Cardiac septum (tissue), 1 donor: ENCODE data around the gene PPIA. TPM values are rescaled to one million over a fixed set of nuclear protein-coding genes. Genes with fewer than 3 reads are reported as not detected.
"Not testable (repeated sequence)": the region's sequence is repeated elsewhere in the genome, so short reads cannot be mapped to it uniquely, and the experiment has no call there.

Experiments used
- DNase-seq: peaks from one replicate; pipeline ENCODE4 v3.0.0-alpha.2; 2020; ENCODE audit warnings: low spot score
- intact Hi-C: fragments of 100-400 bp; cut with DNase I; formaldehyde crosslinking; loops from one replicate; pipeline ENCODE4 v1.14.0; 2022
- total RNA-seq: library from RNA; stranded (reverse); fragmentation: NEBNext Ultra II Directional; extraction: Animal tissue kit (Norgen Biotek cat#: 25700); gene quantifications from one replicate; pipeline ENCODE4 v1.2.1, GENCODE V29; 2021
- donor health status: DM: no; HTN: no; CAD: no.

Gene PPIA
- total RNA-seq, 1 donor from 2014 or later = 436 TPM

DNA sequence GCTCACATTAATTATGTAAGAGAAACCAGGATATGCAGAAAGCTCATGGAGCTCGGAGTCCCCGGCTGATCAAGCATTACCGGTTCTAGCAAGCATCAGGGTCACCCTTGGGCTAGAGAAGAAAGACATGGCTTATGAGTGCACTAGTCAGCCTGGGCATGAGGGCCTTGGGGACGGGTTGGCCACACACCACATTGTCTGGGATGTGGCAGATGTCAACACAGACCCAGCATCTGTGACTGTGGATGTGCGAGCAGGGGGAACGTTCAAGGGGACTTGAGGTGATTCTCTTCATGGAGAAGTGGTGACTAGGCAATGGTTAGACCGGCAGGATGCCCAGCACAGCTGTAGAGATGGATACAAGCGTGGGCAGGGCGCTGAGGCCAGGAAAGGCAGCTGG is 34.2 kb upstream of the PPIA start:
- no peak for DNase-seq

DNA sequence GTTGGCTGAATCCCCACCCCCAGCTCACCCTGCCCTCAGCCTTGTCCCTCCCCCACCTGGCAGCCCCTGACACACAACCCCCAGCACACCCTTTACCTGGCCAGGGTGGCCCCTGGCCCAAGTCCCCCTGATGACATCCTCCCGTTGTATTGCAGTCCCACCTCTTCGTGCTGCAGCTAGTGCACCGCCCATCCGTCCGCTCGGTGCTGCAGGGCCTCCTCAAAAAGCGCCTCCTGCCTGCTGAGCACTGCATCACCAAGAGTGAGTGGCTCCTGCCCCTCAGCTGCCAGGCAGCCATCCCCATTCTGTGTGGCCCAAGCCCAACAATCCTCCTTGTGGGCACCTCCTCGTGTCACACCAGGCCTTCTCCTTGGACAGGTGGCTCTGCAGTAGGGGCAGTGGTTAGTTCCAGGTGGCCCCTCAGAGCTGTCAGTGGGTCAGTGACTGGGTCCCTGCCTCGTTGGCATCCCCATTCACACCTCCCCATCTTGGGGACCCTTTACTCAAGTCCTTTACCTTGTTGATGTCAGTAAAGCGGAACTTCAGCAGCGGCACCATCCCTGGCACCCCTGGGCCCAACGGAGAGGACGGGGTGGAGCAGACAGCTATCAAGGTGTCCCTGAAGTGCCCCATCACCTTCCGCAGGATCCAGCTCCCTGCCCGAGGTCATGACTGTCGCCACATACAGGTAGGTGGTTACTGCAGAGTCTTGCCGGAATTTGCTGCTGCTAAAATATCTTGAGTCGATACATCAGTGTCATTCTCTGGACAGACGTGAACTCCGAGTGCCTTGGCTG is 33.6 kb upstream of the PPIA start:
- intact Hi-C loops = loop anchor here (5.0 kb wide), 1 partner anchor 34 kb away; the partner anchor contains the start of gene PPIA
- DNase-seq = no peak

More for the DNA sequence above, 34.2 kb upstream of the PPIA start:
- intact Hi-C loops = loop anchor here (5.0 kb wide), 1 partner anchor 35 kb away; the partner anchor contains the start of gene PPIA

- intact Hi-C loops = loop anchor here (5.0 kb wide), 1 partner anchor 33 kb away; the partner anchor contains the start of gene PPIA
- no peak for DNase-seq
Observed at GRCh38 chr7:44764081-44764480, 32.4 kb upstream of the PPIA start.

DNA sequence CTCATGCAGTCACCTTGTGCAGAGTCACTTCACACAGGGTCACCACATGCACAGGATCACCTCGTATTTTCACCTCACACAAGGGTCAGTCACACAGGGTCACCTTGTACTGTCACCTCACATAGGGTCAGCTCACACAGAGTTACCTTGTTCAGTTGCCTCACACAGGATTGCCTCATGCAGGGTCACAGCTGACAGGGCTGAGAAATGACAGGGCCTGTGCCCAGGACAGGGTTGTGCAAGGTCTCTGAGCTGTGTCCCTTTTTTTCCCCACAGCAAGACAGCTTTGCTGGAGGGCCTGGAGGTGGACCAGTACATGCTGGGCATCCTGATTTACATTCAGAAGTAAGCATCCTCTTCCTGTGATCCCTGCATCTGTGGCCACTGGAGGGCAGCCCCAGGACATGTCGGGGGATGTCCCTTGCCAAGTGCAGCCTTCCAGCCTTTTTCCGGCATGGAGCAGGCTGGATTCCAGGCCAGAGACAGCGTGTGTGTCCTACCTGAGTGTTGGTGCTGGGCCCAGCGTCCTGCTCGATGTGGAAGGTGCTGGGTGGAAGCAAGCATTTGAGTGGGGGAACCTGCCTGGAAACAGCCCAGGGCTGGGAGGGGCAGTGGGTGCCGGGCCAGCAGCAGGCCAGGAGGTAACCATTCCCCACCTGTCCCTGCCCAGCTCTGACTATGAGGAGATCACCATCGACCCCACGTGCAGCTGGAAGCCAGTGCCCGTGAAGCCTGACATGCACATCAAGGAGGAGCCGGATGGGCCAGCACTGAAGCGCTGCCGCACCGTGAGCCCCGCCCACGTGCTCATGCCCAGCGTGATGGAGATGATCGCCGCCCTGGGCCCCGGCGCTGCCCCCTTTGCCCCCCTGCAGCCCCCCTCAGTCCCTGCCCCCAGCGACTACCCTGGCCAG is 31.6 kb upstream of the PPIA start:
- intact Hi-C loops = loop anchor here (5.0 kb wide), 3 partner anchors 32 to 183 kb away; partner anchors contain the start of genes H2AZ2, PPIA and TMED4
- DNase-seq = no peak

DNA sequence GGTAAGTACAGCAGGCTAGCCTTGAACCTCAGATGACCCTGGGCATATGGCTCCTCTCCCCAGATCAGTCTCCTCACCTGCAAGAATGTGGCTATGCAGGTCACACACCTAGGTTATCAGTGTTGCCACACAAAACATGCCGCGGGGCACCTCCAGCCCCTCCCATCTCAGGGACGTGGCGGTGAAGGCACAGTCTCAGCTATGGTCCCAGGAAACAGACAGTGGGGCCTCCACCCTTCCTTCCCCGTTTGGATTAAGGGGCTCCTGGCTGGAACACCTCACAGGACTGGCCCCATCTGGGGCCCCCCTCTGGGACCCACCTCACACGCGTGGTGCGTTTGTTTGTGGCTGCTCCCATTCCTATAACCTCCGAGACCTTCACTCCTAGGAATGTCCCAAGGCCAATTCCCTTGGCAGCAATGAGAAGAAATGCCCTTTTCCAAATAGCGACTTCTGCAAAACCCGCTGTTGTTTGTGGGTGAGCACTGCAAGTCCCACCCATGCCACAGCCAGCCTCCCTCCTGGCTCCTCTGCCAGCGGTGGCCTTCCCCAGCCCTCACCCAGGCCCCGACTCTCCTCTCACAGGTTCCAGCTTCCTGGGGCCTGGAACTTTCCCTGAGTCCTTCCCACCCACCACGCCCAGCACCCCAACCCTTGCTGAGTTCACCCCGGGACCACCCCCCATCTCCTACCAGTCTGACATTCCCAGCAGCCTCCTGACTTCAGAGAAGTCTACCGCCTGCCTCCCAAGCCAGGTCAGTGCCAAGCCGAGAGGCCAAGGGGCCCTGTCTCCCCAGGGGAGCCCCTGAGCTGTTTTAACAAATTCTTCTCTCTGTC is 30.7 kb upstream of the PPIA start:
- DNase-seq = no peak
- intact Hi-C loops = loop anchor here (5.0 kb wide), 2 partner anchors 82 to 183 kb away; partner anchors contain the start of genes H2AZ2 and TMED4

DNA sequence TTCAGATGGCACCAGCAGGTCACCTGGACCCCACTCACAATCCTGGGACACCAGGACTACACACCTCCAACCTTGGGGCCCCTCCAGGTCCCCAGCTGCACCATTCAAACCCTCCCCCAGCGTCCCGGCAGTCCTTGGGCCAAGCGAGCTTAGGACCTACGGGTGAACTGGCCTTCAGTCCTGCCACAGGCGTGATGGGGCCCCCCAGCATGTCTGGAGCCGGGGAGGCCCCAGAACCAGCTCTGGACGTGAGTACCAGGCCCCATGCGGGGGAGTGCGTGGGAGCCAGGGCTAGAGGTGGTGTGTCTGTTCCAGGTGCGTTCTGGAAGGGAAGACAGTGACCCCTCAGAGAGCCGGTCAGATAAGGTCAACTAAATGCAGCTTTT is 30.1 kb upstream of the PPIA start:
- intact Hi-C loops = loop anchor here (5.0 kb wide), 2 partner anchors 81 to 184 kb away; partner anchors contain the start of genes H2AZ2 and TMED4
- DNase-seq = no peak

DNA sequence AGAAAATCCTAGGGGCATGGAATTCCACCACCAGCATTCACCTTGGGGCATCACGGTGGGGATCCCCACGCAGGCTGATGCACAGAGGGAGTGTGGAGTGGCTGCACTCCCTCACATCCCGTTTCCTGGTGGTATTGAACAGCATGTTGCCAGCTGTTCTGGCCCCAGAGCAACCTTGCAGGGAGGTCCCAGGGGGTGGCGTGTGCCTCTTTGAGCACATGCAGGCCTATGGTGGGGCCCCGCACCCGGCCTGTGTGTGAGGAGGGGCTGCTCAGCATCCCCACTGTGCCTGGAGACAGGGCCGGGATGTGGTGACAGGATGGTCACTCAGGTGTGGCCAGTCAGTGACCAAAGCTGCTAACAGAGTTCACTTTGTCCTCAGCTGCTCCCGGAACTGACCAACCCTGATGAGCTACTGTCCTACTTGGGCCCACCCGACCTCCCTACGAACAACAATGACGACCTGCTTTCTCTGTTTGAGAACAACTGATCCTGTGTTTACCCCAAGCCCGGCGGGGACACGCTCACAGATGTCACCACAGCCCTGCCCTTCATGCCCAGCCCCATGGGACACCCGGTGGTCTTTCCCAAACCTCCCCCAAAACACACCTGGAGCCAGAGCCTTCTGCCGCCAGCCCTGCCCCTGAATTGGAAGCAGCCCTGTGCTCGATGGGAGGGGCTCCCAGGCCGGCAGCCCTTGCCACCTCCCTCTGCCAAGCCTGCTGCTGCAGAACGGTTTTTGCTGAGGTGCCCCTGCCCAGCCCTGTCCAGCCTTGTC is 29.2 kb upstream of the PPIA start:
- DNase-seq = no peak
- intact Hi-C loops = loop anchor here (5.0 kb wide), 2 partner anchors 80 to 185 kb away; partner anchors contain the start of genes H2AZ2 and TMED4

- DNase-seq = no peak
Observed at GRCh38 chr7:44767912-44768627, 28.4 kb upstream of the PPIA start.

DNA sequence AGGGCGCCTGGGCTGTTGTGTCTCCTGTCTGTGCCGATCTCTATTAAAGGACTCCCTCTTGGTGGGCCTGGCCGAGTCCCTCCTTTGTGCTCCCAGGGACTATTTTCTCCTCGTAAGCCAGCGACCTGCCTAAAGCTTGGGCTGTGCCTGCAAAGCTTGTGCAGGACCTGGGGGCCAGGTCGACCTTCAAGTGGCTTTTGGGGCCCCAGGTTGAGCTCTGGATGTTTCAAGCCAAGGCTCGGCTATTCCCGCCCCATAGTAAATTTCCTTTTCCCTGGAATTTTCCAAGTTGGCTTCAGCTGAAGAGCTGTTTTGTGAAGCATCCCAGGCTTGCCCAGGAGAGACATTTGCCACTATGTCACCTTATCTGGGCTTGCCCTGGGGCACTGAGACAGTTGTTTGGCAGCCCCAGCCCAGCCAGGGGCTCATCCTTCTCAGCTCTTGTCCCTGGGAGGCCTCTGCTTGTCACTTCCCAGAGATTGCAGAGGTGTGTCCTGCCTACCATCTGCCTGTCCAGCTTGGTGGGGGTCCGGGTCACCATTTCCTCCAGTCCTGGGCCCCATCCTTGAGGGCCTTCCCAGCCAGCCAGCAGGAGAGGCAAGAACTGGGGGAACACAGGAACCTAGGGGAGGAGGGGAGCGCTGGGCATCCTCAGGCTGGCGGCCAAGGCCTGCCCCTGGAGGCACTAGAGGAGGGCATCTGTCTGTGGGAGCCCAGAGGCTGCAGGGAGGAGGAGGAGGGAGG is 27.7 kb upstream of the PPIA start:
- DNase-seq = no peak
- intact Hi-C loops = loop anchor here (5.0 kb wide), 2 partner anchors 79 to 186 kb away; partner anchors contain the start of genes H2AZ2 and TMED4

More at GRCh38 chr7:44767912-44768627, 28.4 kb upstream of the PPIA start:
- intact Hi-C loops = loop anchor here (5.0 kb wide), 2 partner anchors 79 to 186 kb away; partner anchors contain the start of genes H2AZ2 and TMED4

DNA sequence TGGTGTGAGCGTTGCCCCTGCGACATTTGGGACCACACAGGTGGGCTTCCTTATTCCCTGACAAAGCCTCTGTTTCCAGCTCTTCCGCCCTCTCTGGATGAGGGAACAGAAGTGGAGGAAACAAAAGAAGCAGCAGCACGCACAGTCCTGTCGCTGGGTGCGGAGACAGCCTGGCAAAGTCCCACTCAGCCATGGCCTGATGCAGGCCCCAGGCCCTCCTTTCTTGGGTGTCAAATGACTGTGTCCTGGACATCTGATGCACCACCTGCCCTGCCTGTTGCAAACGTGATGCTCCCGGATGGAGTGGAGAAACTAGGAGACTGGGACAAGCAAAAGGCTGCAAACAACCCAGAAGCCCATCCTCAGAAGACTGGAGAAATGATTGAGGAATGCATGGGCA is 27.1 kb upstream of the PPIA start:
- no peak for DNase-seq
- intact Hi-C loops = loop anchor here (5.0 kb wide), 2 partner anchors 78 to 187 kb away; partner anchors contain the start of genes H2AZ2 and TMED4

GRCh38 chr7:44769776-44770294 is 26.6 kb upstream of the PPIA start:
- no peak for DNase-seq
- intact Hi-C loops = loop anchor here (5.0 kb wide), 2 partner anchors 77 to 188 kb away; partner anchors contain the start of genes H2AZ2 and TMED4

GRCh38 chr7:44771358-44771757 is 25.1 kb upstream of the PPIA start:
- intact Hi-C loops = no loop called here
- no peak for DNase-seq

GRCh38 chr7:44772440-44772839 is 24.0 kb upstream of the PPIA start:
- DNase-seq = no peak
- intact Hi-C loops = no loop called here

- no peak for DNase-seq
- intact Hi-C loops = no loop called here
Observed at GRCh38 chr7:44772867-44773266, 23.6 kb upstream of the PPIA start.

GRCh38 chr7:44774486-44774885 is 22.0 kb upstream of the PPIA start:
- DNase-seq, intact Hi-C loops: not testable (repeated sequence)

DNA sequence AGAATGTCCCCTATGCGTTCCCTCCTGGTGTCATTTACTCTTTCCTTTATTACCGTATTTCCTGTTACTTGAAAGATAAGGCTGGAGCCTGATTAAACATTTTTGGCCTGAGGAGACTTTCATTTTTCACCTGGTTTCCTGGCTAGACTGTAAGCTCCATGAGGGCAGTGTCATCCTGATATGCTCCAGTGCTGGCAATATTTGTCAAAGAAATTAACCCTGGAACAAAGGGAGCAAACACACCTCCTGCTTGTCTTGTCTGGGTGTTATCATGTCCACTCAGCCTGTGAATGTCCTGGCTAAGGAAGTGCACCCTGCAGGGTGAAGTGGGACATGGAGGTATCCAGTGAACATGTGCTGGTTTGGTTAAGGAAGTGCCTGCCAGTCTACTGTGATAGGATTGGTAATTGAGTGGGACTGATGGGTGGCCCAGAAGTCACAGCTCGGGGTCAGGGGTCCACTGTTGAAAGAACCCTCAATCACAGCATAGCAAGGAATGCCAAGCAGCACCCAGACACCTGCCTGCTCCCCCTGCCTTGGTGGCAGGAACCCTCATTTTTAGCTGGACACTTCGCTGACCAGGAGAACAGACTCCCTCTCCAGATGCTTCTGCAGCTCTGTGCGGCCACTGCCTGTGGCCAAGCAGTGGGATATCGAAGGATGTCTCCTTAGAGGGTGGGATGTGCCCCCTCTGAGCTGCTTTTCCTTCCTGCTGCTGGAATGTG is 20.9 kb upstream of the PPIA start:
- DNase-seq = no peak
- intact Hi-C loops = no loop called here
